AG04449 (cell line): ENCODE results near the gene CSNK1G2.

Source experiments
- CTCF ChIA-PET: fragments of 350-600 bp; formaldehyde crosslinking; extraction: SDS; loops from one replicate; lab custom pipeline; 2021; ENCODE audit warnings: antibody characterized with exemption; lab: Yijun Ruan, JAX
- POLR2A ChIA-PET: fragments of 400-600, 350-600 bp; formaldehyde crosslinking; extraction: SDS; loops from one replicate; lab custom pipeline; 2020; ENCODE audit warnings: antibody characterized with exemption, inconsistent platforms; lab: Yijun Ruan, JAX
- DNase-seq: peaks from one replicate; pipeline ENCODE4 v3.0.0-alpha.2; 2010; ENCODE audit warnings: low read depth, low spot score
- H3K4me3 ChIP-seq: 2 replicates; pipeline ENCODE4 v1.5.1; 2011; ENCODE audit warnings: low read depth, mild to moderate bottlenecking, control low read depth, low read length
- CTCF ChIP-seq: IDR thresholded peaks from one replicate; pipeline ENCODE4 v1.5.1; 2011; ENCODE audit warnings: mild to moderate bottlenecking, moderate library complexity, low read length, control low read depth, inconsistent platforms; ENCODE audit not compliant: insufficient read depth; ENCODE audit errors: missing control alignments

Gene CSNK1G2

GRCh38 chr19:1914826-1915341 is 26.1 kb upstream of the CSNK1G2 start:
- no peak for DNase-seq
- POLR2A ChIA-PET = no interaction called here
- CTCF ChIA-PET = interaction anchor here (1.0 to 4.5 kb wide), 2 partner anchors 14 to 26 kb away, joined by 4 to 38 read pairs; no protein-coding TSS in a partner anchor
- TF ChIP-seq CTCF = no peak
- H3K4me3 ChIP-seq = no peak overlapping the region

GRCh38 chr19:1917146-1917545 is 23.8 kb upstream of the CSNK1G2 start:
- no peak for DNase-seq
- TF ChIP-seq CTCF = no peak
- ChIA-PET POLR2A (no interaction called here), CTCF (interaction anchor here (4.5 kb wide), 1 partner anchor 12 kb away, joined by 38 read pairs; no protein-coding TSS in a partner anchor)
- no peak overlapping the region for H3K4me3 ChIP-seq

- no peak for DNase-seq
- H3K4me3 ChIP-seq = no peak overlapping the region
- ChIA-PET POLR2A (no interaction called here), CTCF (interaction anchor here (0.9 kb wide), 1 partner anchor 12 kb away, joined by 4 read pairs; no protein-coding TSS in a partner anchor)
- no peak for TF ChIP-seq CTCF
These were observed 23.0 kb upstream of the CSNK1G2 start for GRCh38 chr19:1917926-1918325.

GRCh38 chr19:1918975-1919374 is 22.0 kb upstream of the CSNK1G2 start:
- ChIA-PET POLR2A (no interaction called here), CTCF (interaction anchor here (0.9 to 1.9 kb wide), 2 partner anchors 10 to 11 kb away, joined by 4 to 19 read pairs; no protein-coding TSS in a partner anchor)
- no peak overlapping the region for H3K4me3 ChIP-seq
- no peak for DNase-seq
- TF ChIP-seq CTCF = no peak

- CTCF ChIA-PET = interaction anchor here (0.6 to 1.9 kb wide), 2 partner anchors 9 to 54 kb away, joined by 3 to 19 read pairs; no protein-coding TSS in a partner anchor
- DNase-seq = no peak
- H3K4me3 ChIP-seq = no peak overlapping the region
- POLR2A ChIA-PET = no interaction called here
- no peak for TF ChIP-seq CTCF
These were observed 20.3 kb upstream of the CSNK1G2 start for GRCh38 chr19:1920644-1921043.

- POLR2A ChIA-PET = no interaction called here
- DNase-seq = no peak
- no peak overlapping the region for H3K4me3 ChIP-seq
- no peak for TF ChIP-seq CTCF
- CTCF ChIA-PET = interaction anchor here (0.6 kb wide), 1 partner anchor 55 kb away, joined by 3 read pairs; no protein-coding TSS in a partner anchor
These were observed 19.6 kb upstream of the CSNK1G2 start for GRCh38 chr19:1921326-1921725.
